22Rv1 (cell line): ENCODE measurements around the gene CMTM5.

Experiments used
- ZFX ChIP-seq: fragments of 450-650 bp; IDR thresholded peaks from 2 replicates; pipeline ENCODE4 v1.6.1; 2017; ENCODE audit warnings: antibody characterized with exemption, borderline replicate concordance
- TF ChIP-seq, protein P1 (sequence below): fragments of 450-650 bp; IDR thresholded peaks from 2 replicates; pipeline ENCODE4 v1.5.1; 2017; ENCODE audit warnings: mild to moderate bottlenecking

DNA sequence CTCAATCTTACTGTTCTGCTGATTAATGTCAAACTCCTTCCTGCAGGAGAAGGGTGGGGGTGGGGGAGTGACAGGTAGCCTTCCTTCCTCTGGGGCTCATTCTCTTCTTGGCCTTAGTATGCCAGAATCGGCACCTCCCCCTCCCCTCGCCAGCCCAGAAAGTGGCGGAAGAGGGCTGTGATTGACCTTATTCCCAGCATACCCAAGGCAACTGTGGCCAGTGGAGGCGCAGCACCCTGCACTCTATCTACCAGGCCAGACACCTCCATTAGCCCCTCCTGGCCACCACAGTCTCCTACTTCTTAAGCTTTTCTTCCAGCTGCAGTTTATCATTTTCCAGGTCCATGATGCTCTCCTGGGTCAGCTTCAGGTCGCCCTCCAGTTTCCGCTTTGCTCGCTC is 15.8 kb downstream of the CMTM5 start:
- TF ChIP-seq, protein P1, sequence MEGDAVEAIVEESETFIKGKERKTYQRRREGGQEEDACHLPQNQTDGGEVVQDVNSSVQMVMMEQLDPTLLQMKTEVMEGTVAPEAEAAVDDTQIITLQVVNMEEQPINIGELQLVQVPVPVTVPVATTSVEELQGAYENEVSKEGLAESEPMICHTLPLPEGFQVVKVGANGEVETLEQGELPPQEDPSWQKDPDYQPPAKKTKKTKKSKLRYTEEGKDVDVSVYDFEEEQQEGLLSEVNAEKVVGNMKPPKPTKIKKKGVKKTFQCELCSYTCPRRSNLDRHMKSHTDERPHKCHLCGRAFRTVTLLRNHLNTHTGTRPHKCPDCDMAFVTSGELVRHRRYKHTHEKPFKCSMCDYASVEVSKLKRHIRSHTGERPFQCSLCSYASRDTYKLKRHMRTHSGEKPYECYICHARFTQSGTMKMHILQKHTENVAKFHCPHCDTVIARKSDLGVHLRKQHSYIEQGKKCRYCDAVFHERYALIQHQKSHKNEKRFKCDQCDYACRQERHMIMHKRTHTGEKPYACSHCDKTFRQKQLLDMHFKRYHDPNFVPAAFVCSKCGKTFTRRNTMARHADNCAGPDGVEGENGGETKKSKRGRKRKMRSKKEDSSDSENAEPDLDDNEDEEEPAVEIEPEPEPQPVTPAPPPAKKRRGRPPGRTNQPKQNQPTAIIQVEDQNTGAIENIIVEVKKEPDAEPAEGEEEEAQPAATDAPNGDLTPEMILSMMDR: no peak
- TF ChIP-seq ZFX: no peak
